Lower leg skin (tissue), 3 donors: ENCODE results near the gene ASIC2.

ENCODE experiments used
- POLR2A ChIP-seq, 2 donors: fragments of 450-650 bp; IDR thresholded peaks; one replicate each; pipeline ENCODE4 v1.6.1; 2016 to 2017; ENCODE audit warnings: antibody characterized with exemption in 2 of 2, mild to moderate bottlenecking in 1 of 2, moderate library complexity in 1 of 2
- TF ChIP-seq, protein P1 (sequence below), 3 donors: fragments of 450-650 bp; IDR thresholded peaks; one replicate each; pipeline ENCODE4 v1.5.1; 2016; ENCODE audit warnings: antibody characterized with exemption in 3 of 3, mild to moderate bottlenecking in 3 of 3, moderate library complexity in 2 of 3

DNA sequence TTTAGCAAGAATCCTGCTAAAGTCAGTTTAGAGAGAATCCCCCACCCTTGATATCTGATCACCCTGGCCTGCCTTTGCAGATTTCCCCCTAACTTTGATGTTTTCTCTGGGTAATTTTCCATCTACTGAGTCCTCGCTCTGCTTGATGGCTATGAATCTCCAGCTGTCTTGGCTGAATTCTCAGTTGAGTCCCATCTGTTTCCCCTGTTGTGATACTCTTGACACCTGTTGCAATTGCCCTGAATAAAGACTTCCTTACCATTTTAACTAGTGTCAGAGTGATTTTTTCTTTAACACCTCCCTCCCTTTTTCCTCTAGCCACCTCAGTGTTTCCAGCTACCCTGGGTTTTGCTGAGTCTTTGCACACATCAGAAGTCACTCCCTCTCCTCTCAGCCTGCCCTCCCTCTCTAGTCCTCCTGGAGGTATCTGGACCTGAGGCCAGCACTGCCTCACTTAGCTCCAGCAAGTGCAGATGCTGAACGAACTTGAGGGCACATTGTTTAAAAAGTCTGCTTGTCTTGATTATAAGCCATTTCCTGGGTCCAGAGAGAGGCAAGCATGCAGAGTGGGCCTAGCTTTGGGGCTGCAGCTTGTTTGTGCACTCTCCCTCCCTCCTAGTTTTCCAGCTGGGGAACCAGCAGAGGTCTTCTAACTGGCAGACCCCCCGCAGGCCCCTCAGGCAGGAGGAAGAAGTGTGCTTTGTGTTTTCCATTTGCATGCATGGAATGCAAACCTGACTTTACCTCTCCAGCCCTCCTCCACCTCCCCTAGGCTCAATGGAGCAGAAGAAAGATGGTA is 268.2 kb downstream of the ASIC2 start:
- TF ChIP-seq, protein P1, sequence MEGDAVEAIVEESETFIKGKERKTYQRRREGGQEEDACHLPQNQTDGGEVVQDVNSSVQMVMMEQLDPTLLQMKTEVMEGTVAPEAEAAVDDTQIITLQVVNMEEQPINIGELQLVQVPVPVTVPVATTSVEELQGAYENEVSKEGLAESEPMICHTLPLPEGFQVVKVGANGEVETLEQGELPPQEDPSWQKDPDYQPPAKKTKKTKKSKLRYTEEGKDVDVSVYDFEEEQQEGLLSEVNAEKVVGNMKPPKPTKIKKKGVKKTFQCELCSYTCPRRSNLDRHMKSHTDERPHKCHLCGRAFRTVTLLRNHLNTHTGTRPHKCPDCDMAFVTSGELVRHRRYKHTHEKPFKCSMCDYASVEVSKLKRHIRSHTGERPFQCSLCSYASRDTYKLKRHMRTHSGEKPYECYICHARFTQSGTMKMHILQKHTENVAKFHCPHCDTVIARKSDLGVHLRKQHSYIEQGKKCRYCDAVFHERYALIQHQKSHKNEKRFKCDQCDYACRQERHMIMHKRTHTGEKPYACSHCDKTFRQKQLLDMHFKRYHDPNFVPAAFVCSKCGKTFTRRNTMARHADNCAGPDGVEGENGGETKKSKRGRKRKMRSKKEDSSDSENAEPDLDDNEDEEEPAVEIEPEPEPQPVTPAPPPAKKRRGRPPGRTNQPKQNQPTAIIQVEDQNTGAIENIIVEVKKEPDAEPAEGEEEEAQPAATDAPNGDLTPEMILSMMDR (IDR thresholded peaks at IDR 0.05): no peak
- TF ChIP-seq POLR2A (IDR thresholded peaks at IDR 0.05): no peak
